OCI-LY1 (cell line): ENCODE data around the gene FITM2.

Experiments
- CTCF ChIP-seq: fragments of 200-600 bp; sonication (generic), shearing (Covaris generic); IDR thresholded peaks from 2 replicates; pipeline ENCODE4 v1.5.1; 2017; ENCODE audit warnings: mild to moderate bottlenecking, antibody characterized with exemption, low read length, moderate library complexity, mixed read lengths
- EZH2 ChIP-seq: fragments of 200-600 bp; sonication (generic), shearing (Covaris generic); IDR thresholded peaks from 2 replicates; pipeline ENCODE4 v1.8.0; 2017; ENCODE audit warnings: borderline replicate concordance, mixed run types, mild to moderate bottlenecking, antibody characterized with exemption, low read length, moderate library complexity, mixed read lengths

- TF ChIP-seq CTCF (no peak), EZH2 (no peak)
These were observed 36.5 kb downstream of the FITM2 start for GRCh38 chr20:44274303-44275017.
